RWPE1 (cell line): ENCODE measurements around the gene FBL.

Source experiments
- CTCF ChIA-PET: fragments of 350-600 bp; sonication (Branson Sonifier 250); formaldehyde crosslinking; extraction: SDS; loops from one replicate; lab custom pipeline; 2021; lab: Yijun Ruan, JAX
- POLR2A ChIA-PET: fragments of 400-600 bp; formaldehyde crosslinking; extraction: SDS; loops from one replicate; lab custom pipeline; 2020; ENCODE audit warnings: antibody characterized with exemption; ENCODE audit not compliant: low non-redundant PET; lab: Yijun Ruan, JAX
- DNase-seq: peaks from one replicate; pipeline ENCODE4 v3.0.0; 2012; ENCODE audit warnings: low spot score
- H3K27ac ChIP-seq: fragments of 450-650 bp; 2 replicates; pipeline ENCODE4 v1.5.1; 2017
- TF ChIP-seq, protein P1 (sequence below): fragments of 450-650 bp; conservative IDR thresholded peaks from 2 replicates; pipeline ENCODE4 v1.5.1; 2017; ENCODE audit warnings: low read depth, mild to moderate bottlenecking

The FBL gene

DNA sequence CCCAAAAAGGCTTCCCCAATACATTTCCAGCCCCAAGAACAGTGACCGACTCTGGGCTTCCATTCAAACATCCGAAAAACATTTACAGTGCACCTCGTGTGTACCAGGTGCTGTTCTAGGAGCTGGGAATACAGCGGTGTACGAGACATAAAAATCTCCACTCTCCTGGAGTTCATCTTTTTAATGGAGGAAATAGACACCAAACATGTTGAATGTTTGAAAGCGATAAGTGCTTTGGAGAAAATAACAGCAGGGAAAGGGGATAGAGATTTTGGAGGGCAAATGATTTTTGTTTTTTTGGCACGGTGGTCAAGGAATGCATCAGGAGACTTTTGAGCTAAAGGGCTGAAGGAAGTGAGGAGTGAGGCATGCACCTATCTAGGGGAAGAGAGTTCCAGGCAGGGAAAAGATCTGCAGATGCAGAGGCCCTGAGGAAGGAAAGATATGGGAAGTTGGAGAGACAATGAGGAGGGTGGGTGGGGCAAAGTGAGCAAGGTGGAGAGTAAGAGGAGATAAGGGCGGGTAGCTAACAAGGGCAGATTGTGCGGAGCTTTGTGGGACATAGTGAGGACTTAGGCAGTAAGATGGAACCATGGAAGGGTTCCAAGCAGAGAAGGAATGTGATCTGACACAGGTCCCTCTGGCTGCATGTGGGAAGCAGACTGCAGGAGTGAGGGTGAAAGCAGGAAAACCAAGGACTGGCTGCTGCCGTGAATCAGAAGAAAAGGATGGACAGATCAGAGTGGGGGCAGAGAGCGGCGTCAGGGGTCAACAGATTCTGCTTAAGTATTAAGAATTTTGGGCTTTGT, 703 bp upstream of the FBL start:
- ChIA-PET CTCF (interaction anchor here (0.7 kb wide), 1 partner anchor 122 kb away, joined by 3 read pairs; no protein-coding TSS in a partner anchor), POLR2A (interaction anchor here (1.0 to 1.3 kb wide), 2 partner anchors 13 to 124 kb away, joined by 4 to 6 read pairs; partner anchors contain the start of gene DYRK1B)
- TF ChIP-seq, protein P1, sequence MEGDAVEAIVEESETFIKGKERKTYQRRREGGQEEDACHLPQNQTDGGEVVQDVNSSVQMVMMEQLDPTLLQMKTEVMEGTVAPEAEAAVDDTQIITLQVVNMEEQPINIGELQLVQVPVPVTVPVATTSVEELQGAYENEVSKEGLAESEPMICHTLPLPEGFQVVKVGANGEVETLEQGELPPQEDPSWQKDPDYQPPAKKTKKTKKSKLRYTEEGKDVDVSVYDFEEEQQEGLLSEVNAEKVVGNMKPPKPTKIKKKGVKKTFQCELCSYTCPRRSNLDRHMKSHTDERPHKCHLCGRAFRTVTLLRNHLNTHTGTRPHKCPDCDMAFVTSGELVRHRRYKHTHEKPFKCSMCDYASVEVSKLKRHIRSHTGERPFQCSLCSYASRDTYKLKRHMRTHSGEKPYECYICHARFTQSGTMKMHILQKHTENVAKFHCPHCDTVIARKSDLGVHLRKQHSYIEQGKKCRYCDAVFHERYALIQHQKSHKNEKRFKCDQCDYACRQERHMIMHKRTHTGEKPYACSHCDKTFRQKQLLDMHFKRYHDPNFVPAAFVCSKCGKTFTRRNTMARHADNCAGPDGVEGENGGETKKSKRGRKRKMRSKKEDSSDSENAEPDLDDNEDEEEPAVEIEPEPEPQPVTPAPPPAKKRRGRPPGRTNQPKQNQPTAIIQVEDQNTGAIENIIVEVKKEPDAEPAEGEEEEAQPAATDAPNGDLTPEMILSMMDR: no peak
- H3K27ac ChIP-seq: peak overlapping the region; percentile 66
- no peak for DNase-seq

DNA sequence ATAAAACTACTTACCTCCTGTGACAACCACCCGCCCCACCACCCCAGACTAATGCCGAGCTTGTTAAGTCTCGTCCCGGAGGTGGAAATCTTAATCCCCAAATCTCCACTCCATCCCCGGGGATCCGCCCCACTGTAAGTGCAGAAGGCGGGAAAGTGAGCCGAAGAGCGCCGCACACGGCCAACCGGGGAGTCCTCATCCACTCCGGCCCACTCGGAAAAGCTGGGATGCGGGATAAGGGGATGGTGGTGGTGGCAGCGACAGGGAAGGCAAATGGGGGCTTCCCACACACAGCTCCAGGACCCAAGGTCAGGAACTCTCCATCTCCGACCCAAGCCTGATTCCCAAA, 621 bp downstream of the FBL start:
- ChIA-PET POLR2A (interaction anchor here (1.1 kb wide), 1 partner anchor 125 kb away, joined by 4 read pairs; the partner anchor contains the start of gene PSMC4), CTCF (interaction anchor here (0.7 to 2.3 kb wide), 4 partner anchors 43 to 295 kb away, joined by 3 to 7 read pairs (median 4); no protein-coding TSS in a partner anchor)
- peak overlapping the region; percentile 66 for H3K27ac ChIP-seq
- TF ChIP-seq, protein P1: peak; percentile 31; the same call in 1 of the 2 replicates
- DNase-seq: peak; percentile 54

DNA sequence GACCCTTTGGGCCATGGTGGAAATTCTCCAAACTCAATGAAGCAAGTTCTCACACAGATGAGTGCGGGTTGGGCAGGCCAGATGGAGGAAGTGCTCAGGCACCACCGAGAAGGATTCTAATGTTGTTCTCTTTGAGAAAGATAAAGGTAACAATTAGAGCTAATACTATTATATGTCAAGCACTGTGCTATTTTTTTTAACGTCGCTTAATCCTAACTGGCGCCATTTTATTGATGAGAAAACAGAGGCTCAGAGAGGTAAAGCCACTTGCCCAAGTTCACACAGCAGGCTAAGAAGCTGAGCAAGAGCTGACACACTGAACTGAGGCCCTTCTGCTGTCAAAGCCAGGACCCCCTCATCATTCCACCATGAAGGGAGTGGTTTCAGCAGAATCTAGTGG, 1.0 kb downstream of the FBL start:
- TF ChIP-seq, protein P1: no peak
- ChIA-PET CTCF (interaction anchor here (0.6 to 2.3 kb wide), 8 partner anchors 11 to 316 kb away, joined by 3 to 12 read pairs (median 4); partner anchors contain the start of genes DYRK1B and PSMC4), POLR2A (interaction anchor here (1.1 kb wide), 1 partner anchor 126 kb away, joined by 4 read pairs; the partner anchor contains the start of gene PSMC4)
- DNase-seq: no peak
- peak overlapping the region; percentile 66 for H3K27ac ChIP-seq

DNA sequence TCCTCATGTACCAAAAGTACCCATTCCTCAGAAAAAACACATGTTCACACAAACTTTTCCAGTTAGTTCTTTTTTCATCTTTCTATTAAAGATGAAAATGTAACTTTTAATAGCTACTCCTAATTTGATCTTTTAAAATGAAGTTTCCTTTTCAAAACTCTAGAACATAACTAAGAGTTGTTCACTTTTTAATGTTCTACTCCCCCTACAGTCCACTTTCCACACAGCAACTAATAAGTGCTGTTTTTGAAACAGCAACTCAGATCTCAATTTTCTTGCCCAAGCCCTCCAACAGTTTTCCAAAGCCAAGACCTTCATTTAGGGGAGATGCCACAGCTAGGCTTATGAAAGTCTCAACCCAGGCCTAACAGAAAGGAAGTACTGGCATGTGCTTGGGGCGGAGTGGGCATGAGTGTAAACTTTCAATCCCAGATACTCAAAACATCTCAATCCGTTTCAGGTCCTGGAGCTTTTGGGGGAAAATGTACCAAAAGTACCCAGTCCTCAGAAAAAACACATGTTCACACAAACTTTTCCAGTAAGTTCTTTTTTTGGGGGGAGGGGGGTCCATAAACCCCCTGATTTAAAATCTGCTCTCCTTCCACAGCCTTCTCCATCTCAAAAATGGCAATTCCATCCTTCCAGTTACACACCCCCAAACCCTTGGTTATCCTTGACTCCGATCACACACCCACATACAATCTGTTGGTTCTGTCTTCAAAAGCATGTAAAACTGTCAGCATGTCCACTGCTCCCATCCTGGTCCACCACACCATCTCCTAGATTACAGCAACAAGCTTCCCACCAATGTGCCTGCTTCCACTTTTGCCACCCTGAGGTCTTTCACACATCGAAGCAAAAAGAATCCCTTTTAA, 2.0 kb downstream of the FBL start:
- POLR2A ChIA-PET: no interaction called here
- no peak overlapping the region for H3K27ac ChIP-seq

DNA sequence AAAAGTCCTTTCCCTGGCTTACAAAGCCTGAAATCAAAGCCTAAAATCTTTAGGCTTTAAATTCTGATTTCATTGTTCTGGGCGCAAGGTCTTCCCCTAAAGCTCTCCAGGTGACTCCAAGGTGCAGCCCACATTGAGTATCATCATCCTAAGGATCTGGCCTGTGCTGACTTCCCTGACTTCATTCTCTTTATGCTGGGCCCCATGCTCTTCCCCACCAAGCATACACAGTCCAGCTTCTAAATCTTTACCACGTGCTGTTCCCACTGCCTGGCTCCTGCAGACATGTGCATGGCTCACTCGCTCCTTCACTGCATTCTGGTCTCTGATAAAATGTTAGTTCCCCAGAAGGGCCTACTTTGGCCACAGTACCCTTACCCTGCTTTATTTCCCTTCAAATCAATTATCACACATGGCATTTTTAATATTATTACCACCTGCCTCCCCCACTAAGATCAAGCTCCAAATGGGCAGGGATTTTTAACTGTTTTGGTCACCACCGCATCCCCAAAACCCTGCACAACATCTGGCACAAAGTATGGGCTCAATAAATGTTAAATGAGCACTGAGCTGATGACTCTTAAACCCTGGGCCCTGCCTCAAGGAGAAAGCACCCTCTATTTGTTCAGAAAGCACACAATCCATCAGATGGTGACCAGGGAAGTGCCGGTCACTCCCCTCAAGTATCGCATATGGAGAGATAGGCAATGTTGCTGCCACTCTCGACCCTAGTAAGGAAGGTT, 3.3 kb downstream of the FBL start:
- peak overlapping the region; percentile 40 for H3K27ac ChIP-seq
- POLR2A ChIA-PET: no interaction called here
- TF ChIP-seq, protein P1: 0 out of 2 replicates have a peak, but pooled peaks have one; percentile 8
- CTCF ChIA-PET: interaction anchor here (0.5 to 1.9 kb wide), 6 partner anchors 13 to 345 kb away, joined by 3 to 11 read pairs (median 5); partner anchors contain the start of gene PSMC4
- no peak for DNase-seq

More for the DNA sequence above, 2.0 kb downstream of the FBL start:
- TF ChIP-seq, protein P1: peak; percentile 79
- CTCF ChIA-PET: interaction anchor here (0.5 to 2.3 kb wide), 11 partner anchors 10 to 605 kb away, joined by 3 to 12 read pairs (median 4); partner anchors contain the start of genes DYRK1B and PSMC4
- no peak for DNase-seq
